ENCODE data around the gene AGXT. TPM values are rescaled to one million over a fixed set of nuclear protein-coding genes. Genes with fewer than 3 reads are reported as not detected.

The AGXT gene
- total RNA-seq, 1 experiment from 2014 or later, result not detected

DNA sequence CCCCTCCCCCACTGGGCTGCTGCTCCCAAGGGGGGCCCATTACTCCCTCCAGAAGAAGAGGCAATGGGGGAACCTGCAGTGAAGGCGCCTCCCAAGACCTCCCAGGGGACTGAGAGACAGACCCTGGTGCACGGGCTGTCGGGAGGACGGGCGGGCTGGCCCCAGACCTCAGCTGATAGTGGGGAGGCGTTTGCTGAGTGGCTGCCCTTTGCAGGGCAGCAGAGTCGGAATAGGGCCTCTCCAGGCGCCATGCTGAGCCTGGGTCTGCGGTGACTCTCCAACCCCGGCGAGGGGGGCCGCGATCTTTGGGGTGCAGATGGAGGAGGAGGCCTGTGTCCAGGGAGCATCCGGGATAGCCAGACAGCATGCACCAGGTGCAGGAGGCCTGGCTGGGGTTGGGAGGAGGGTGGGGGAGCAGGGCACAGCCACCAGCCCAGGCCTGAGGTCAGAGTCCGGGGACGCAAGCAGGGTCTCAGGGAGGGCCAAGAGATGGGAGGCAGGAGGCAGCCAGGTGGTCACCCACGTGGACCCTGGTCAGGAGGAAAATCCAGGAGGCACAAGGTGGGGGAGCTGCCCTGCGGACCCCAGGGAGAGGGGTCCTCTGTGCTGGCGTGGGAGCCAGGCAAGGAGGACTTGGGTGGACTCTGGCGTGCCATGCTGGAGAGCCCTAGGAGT lies 48.5 kb downstream of the AGXT start:
- intact Hi-C loops (cut with micrococcal nuclease; ENCODE audit: unreplicated experiment), result loop anchor here (10.0 kb wide), 1 partner anchor 78 kb away; the partner anchor contains the start of gene SNED1
- H3K27me3 Mint-ChIP-seq (ENCODE audit: unreplicated experiment), result peaks cover 41% of the 10 kb centered on the region
- H3K9me3 Mint-ChIP-seq (ENCODE audit: low read depth, unreplicated experiment), result no peaks in the 10 kb centered on the region
- BruUV-seq (replicated peaks), result no TSS peak
- no peak for TF ChIP-seq CTCF (IDR thresholded peaks at IDR 0.05; ENCODE audit: unreplicated experiment)
- CTCF ChIA-PET, result no interaction called here
- H3K4me1 Mint-ChIP-seq (ENCODE audit: low read depth, unreplicated experiment), result peaks cover 10% of the 10 kb centered on the region
- H3K4me3 Mint-ChIP-seq (ENCODE audit: low read depth, unreplicated experiment), result no peak overlapping the region
- DNase-seq, result no peak
- H3K27ac Mint-ChIP-seq (ENCODE audit: unreplicated experiment), result no peak overlapping the region
- H3K36me3 Mint-ChIP-seq (ENCODE audit: insufficient read depth, unreplicated experiment), result no peaks in the 10 kb centered on the region

DNA sequence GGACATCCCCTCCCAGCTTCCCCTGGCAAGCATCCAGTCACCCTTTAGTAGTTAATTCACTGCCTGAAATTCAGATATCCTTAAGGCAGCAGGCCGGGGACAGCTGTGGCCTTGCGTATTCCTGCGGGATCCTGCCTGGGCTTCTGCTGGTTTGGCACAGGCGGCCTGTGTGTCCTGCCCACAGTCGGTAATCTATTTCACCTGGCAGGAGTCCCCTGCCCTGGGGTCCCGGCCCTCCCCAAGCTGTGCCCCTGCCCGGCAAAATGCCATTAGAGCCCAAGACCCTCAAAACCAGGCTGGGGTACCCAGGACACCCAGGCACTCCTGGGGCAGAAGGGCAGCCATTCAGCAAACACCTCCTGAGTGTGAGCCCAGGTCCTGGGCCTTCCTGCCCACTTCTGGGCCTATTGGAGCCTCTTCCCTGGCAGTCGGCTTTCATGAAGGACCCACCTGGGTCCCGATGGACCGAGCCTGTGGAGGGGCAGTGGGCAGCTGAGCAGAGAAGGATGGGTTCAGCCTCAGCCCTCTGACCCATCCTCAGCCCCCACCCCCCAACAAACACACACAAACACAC lies 49.1 kb downstream of the AGXT start:
- Mint-ChIP-seq H3K4me1 (ENCODE audit: low read depth, unreplicated experiment) (peaks cover 8% of the 10 kb centered on the region), H3K27me3 (ENCODE audit: unreplicated experiment) (peaks cover 35% of the 10 kb centered on the region), H3K4me3 (ENCODE audit: low read depth, unreplicated experiment) (no peak overlapping the region), H3K9me3 (ENCODE audit: low read depth, unreplicated experiment) (no peaks in the 10 kb centered on the region), H3K36me3 (ENCODE audit: insufficient read depth, unreplicated experiment) (no peaks in the 10 kb centered on the region), H3K27ac (ENCODE audit: unreplicated experiment) (no peak overlapping the region)
- TF ChIP-seq CTCF (IDR thresholded peaks at IDR 0.05; ENCODE audit: unreplicated experiment), result no peak
- CTCF ChIA-PET, result no interaction called here
- intact Hi-C loops (cut with micrococcal nuclease; ENCODE audit: unreplicated experiment), result loop anchor here (10.0 kb wide), 1 partner anchor 77 kb away; the partner anchor contains the start of gene SNED1
- no TSS peak for BruUV-seq (replicated peaks)
- DNase-seq, result no peak

DNA sequence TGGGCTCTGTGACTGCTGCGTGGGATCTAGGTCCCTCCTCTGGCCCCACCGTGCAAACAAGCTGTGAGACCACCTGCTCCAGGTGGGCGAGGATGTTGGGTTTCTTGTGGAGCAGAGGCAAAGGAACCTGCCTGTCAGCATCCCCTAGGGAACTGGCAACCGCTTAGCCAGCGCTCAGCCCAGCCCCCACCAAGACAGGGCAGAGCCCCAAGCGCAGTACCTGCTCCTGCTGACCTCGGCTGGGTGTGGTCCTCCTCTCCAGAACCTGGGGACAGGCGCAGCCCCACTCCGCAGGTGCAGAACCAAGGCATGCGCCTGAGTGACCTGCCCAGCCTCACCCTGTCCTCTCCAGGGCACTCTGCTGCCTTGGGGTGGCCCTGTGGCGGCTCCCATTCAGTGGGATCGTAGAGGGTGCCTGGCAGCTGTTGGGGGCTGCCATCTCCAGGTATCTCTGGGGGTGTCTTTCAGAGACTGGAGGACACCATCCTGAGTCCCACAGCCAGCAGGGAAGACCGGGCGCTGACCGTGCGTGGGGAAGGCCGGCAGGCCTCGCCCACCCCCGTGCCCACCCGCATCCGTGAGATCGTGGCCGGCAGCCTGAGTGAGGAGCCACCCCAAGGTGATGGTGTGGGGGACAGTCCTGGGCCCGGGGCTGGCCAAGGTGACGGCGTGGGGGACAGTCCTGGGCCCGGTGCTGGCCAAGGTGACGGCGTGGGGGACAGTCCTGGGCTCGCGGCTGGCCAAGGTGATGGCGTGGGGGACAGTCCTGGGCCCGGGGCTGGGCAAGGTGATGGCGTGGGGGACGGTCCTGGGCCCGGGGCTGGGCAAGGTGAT lies 49.9 kb downstream of the AGXT start:
- Mint-ChIP-seq H3K27ac (ENCODE audit: unreplicated experiment) (no peak overlapping the region), H3K27me3 (ENCODE audit: unreplicated experiment) (peaks cover 28% of the 10 kb centered on the region), H3K4me1 (ENCODE audit: low read depth, unreplicated experiment) (peaks cover under 1% of the 10 kb centered on the region), H3K9me3 (ENCODE audit: low read depth, unreplicated experiment) (no peaks in the 10 kb centered on the region), H3K4me3 (ENCODE audit: low read depth, unreplicated experiment) (no peak overlapping the region), H3K36me3 (ENCODE audit: insufficient read depth, unreplicated experiment) (no peaks in the 10 kb centered on the region)
- DNase-seq, result no peak
- CTCF ChIA-PET, result interaction anchor here (0.6 kb wide), 1 partner anchor 16 kb away, joined by 6 read pairs; no protein-coding TSS in a partner anchor
- TF ChIP-seq CTCF (IDR thresholded peaks at IDR 0.05; ENCODE audit: unreplicated experiment), result no peak
- intact Hi-C loops (cut with micrococcal nuclease; ENCODE audit: unreplicated experiment), result loop anchor here (10.0 kb wide), 1 partner anchor 76 kb away; the partner anchor contains the start of gene SNED1
- no TSS peak for BruUV-seq (replicated peaks)

DNA sequence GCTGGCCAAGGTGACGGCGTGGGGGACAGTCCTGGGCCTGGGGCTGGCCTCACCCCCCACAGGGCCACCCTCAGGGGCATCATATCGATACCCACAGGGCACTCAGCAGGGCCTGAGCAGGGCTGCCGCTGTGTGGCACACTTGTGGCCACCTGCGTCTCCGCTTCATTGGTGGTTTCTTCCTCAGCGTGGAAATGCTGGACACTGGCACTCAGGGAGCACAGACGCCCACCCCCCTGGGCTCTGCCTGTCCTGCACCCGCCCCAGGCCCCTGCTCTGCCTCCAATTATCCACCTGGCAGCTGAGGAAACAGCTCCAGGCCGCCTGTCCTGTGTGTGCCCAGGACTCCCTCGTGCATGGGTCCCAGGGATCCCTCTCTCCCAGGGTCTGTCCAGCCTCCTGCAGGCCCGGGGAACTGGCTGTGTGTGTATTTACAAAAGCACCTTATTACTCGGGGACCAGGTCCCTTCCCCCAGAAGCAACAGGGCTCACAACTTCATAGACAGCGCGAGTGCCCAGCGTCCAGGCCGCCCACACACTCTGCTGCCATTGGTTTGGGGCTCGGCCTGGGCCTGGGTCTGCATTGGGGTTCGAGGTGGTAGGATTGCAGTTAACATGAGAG lies 50.6 kb downstream of the AGXT start:
- Mint-ChIP-seq H3K27me3 (ENCODE audit: unreplicated experiment) (peaks cover 24% of the 10 kb centered on the region), H3K4me1 (ENCODE audit: low read depth, unreplicated experiment) (no peaks in the 10 kb centered on the region), H3K36me3 (ENCODE audit: insufficient read depth, unreplicated experiment) (no peaks in the 10 kb centered on the region), H3K27ac (ENCODE audit: unreplicated experiment) (no peak overlapping the region), H3K4me3 (ENCODE audit: low read depth, unreplicated experiment) (no peak overlapping the region), H3K9me3 (ENCODE audit: low read depth, unreplicated experiment) (no peaks in the 10 kb centered on the region)
- no TSS peak for BruUV-seq (replicated peaks)
- no peak for TF ChIP-seq CTCF (IDR thresholded peaks at IDR 0.05; ENCODE audit: unreplicated experiment)
- intact Hi-C loops (cut with micrococcal nuclease; ENCODE audit: unreplicated experiment), result loop anchor here (10.0 kb wide), 1 partner anchor 76 kb away; the partner anchor contains the start of gene SNED1
- no peak for DNase-seq
- CTCF ChIA-PET, result interaction anchor here (0.6 to 0.7 kb wide), 2 partner anchors 15 to 70 kb away, joined by 6 to 7 read pairs; no protein-coding TSS in a partner anchor

Data from Calu3 (cell line).